ENCODE data around the gene NOTCH2.
"Not testable (repeated sequence)": the region's sequence is repeated elsewhere in the genome, so short reads cannot be mapped to it uniquely, and the experiment has no call there.

DNA sequence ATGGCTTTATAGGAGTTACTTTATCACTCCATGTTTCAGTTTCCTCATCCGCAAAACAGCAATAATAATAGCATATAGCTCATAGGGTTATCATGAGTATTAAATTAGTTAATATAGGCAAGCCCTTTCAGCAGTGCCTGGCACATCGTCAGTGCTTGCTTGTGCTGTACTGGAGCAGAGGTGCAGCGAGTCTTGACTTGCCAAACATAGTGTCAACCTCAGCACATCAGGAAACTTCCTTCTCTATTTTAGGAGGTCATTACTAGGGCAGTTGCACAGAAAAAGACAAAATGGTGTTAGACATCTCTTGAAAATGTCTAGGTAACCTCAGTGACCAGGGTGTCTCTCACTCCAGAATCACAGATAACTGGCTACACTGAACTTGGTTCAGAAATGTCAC is 34.3 kb upstream of the NOTCH2 start:
- TF ChIP-seq, protein P1, sequence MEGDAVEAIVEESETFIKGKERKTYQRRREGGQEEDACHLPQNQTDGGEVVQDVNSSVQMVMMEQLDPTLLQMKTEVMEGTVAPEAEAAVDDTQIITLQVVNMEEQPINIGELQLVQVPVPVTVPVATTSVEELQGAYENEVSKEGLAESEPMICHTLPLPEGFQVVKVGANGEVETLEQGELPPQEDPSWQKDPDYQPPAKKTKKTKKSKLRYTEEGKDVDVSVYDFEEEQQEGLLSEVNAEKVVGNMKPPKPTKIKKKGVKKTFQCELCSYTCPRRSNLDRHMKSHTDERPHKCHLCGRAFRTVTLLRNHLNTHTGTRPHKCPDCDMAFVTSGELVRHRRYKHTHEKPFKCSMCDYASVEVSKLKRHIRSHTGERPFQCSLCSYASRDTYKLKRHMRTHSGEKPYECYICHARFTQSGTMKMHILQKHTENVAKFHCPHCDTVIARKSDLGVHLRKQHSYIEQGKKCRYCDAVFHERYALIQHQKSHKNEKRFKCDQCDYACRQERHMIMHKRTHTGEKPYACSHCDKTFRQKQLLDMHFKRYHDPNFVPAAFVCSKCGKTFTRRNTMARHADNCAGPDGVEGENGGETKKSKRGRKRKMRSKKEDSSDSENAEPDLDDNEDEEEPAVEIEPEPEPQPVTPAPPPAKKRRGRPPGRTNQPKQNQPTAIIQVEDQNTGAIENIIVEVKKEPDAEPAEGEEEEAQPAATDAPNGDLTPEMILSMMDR (conservative IDR thresholded peaks at IDR 0.05; ENCODE audit: low read depth, low read length), result not testable (repeated sequence)
- TF ChIP-seq EZH2 (IDR thresholded peaks at IDR 0.05; ENCODE audit: borderline replicate concordance, low read depth, low read length, poor library complexity, severe bottlenecking), result not testable (repeated sequence)
